Ovary (tissue), 3 donors: ENCODE results near the gene HOATZ.

ENCODE experiments used
- POLR2A ChIP-seq: fragments of 450-650 bp; IDR thresholded peaks from one replicate; pipeline ENCODE4 v1.6.1; 2017; ENCODE audit warnings: antibody characterized with exemption, mild to moderate bottlenecking, moderate library complexity
- TF ChIP-seq, protein P1 (sequence below), 3 donors: fragments of 450-650 bp in 2 of 3; fragments of 200-600 bp in 1 of 3; IDR thresholded peaks; one replicate each; pipeline versions ENCODE4 v1.5.1 to v1.8.0; 2016 to 2022; ENCODE audit warnings: antibody characterized with exemption in 3 of 3, mild to moderate bottlenecking in 1 of 3
- donor health status: DM: no; HTN: no; CAD: no.

DNA sequence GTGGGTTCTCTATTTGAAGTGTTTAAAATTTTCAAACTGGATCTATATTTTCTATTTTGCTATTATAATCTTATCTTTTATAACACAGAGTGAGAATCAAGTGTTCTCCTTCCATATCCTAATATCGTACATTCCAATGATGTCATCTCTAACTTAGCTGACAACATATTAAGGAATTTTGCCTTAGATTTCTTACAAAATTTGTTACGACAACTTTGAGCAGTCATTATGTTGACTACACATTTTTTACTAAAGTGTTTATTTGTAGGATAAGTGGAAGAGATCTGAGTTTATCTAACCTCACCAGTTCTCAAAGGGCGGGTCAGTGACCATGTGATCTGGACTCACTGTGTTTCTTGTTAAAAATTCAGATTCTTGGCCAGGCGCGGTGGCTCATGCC, 15.1 kb upstream of the HOATZ start:
- TF ChIP-seq, protein P1, sequence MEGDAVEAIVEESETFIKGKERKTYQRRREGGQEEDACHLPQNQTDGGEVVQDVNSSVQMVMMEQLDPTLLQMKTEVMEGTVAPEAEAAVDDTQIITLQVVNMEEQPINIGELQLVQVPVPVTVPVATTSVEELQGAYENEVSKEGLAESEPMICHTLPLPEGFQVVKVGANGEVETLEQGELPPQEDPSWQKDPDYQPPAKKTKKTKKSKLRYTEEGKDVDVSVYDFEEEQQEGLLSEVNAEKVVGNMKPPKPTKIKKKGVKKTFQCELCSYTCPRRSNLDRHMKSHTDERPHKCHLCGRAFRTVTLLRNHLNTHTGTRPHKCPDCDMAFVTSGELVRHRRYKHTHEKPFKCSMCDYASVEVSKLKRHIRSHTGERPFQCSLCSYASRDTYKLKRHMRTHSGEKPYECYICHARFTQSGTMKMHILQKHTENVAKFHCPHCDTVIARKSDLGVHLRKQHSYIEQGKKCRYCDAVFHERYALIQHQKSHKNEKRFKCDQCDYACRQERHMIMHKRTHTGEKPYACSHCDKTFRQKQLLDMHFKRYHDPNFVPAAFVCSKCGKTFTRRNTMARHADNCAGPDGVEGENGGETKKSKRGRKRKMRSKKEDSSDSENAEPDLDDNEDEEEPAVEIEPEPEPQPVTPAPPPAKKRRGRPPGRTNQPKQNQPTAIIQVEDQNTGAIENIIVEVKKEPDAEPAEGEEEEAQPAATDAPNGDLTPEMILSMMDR (IDR thresholded peaks at IDR 0.05), result no peak
- no peak for TF ChIP-seq POLR2A
